HG03565 (cell line): ENCODE data around the gene CAV3.
"Not testable (repeated sequence)": the region's sequence is repeated elsewhere in the genome, so short reads cannot be mapped to it uniquely, and the experiment has no call there.

Experiments used
- ATAC-seq: cut with Tn5 transposase; IDR thresholded peaks from one replicate; pipeline ENCODE4 v1.9.1; 2021; ENCODE audit warnings: mild to moderate bottlenecking, moderate library complexity; ENCODE audit not compliant: unreplicated experiment

The CAV3 gene

DNA sequence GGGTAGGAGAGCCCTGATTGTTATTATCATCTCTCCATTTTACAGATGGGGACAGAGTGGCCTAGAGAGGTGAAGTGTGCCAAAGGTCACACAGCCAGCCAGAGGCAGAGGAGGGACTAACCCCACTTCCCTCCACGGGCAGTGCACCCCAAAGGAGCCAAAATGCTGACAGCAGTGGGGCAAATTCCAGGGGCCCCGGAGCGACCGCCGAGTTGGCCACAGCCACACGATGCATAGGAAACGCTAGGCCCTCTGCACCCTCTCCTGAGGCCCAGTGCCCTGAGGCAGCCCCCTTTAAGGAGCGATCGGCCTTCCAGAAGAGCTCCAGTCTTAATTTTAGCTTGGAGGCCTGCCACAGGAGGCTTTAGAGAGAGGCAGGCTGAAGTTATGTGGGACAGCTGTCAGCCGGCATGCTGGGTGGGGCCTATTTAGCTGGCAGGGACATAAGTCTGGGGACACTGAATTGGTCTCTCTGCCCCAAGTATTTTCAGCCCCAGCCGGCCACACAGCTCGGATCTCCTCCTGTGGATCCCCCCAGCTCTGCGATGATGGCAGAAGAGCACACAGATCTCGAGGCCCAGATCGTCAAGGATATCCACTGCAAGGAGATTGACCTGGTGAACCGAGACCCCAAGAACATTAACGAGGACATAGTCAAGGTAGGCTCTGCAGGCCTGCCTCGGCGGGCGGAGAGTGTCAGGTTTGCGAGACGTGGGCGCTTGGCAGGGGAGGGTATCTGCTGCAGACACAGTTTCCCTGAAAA lies at the start of gene CAV3:
TSS of gene CAV3 (plus strand) at position 471 of the 763 bp plus-strand sequence. CDS start at position 546, 75 bp downstream.
- ATAC-seq, result no peak

DNA sequence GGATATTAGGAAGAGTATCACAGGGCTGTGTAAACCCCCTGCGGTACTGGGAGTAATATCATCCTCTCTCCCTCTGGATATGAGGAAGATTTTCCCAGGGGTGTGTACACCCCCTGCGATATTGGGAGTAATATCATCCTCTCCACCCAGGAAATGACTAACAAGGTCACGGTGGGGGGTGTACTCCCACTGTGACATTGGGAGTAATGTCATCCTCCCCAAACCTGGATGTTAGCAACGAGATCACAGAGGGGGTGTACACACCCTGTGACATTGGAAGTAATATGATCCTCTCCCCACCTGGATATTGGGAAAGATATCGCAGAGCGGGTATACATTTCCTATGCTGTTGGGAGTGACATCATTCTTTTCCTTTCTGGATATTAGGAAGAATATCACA lies 48.6 kb upstream of the CAV3 start:
- not testable (repeated sequence) for ATAC-seq

DNA sequence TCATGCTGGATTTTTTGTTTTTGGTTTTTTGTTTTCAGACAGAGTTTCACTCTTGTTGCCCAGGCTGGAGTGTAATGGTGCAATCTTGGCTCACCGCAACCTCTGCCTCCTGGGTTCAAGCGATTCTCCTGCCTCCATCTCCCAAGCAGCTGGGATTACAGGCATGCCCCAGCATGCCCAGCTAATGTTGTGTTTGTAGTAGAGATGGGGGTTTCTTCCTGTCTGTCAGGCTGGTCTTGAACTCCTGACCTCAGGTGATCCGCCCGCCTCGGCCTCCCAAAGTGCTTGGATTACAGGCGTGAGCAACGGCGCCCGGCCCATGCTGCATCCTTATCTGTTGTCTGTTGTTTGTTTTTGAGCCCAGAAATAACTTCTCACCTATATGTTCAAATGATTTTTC lies 42.3 kb upstream of the CAV3 start:
- ATAC-seq, result not testable (repeated sequence)

DNA sequence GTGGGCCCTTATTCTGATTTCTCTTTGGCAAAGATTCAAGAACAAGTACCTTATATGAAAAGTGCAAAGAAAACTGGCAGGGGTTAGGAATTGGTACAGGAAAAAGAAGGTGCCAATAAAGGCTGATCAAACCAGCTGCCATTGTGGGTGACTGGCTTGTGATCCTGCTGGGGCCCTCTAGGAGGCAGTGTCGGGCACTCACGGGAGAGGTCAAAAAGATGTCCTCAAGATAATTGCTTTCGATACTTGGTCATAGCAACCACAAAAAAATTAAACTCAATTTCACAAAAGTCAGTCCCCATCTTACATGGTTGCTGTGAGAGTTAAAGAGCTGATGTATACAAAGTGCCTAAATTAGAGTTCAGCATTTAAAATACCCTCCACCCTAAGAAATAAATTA lies 31.0 kb upstream of the CAV3 start:
- ATAC-seq, result no peak

DNA sequence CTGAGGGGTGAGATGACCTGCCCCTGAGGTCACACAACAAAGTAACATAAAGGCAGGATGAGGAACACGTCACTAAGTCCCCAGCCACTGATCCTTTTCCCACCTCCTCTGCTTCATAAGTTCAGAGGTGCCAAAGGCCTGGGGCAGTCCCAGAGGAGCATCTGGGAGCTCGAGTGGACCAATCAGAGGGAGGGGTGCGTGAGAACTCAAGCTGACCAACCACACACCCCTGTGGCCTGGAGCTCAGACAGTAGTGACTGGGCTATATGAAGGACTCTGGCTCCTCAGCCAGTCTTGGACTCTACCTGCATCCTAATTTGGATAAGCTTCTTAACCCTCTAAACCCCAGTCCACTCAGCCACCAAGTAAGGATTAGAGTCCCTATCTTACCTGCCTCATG lies 28.0 kb upstream of the CAV3 start:
- no peak for ATAC-seq

DNA sequence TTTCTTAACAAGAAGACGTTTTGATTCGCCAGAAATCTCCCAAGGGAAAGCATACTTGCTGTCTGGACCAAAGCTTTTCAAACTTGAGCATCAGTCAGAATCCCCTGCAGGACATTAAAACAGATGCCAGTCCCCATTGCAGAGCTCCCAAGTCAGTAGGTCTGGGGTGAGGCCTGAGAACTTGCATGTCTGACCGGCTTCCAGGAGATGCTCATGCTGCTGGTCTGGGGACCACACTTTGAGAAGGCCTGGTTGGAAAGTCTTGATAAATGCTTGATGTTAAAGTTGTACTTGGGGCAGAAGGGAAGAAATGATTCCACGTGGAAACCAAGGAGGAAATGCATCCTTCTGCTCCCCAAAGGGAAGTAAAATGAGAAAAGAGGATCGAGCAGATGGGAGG lies 24.3 kb upstream of the CAV3 start:
- no peak for ATAC-seq

DNA sequence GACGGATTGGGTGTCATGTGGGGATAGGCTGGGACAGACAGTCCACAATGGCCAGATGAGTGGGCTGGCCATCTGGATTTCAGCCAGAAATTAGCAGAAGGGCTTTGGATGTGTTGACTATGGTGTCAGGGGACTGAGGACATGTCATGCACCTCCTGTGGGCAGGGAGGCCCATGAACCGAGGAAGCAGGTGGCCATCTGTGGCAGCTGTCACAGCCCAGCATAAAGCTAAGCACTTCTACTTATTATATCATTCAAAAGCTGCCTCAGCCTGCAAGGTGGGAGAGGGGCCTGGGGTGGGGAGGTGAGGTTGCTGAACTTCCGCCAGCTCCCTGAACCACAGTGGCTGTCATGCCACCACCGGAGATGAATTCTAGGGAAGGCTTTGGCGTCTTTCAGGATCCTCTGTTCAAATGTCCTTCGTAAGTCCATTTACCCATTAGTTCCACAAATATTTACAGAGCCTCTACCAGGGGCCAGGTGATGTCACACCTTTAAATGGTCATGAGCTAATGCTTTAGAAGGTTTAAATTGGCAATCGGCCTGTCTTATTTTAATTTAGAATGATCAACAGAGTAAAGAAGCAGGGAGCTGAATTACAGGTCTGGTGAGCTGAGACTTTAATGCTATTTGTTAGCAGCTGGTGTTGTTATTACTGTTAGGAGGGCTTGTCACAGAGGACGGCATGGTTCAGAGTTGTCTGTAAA lies 23.6 kb upstream of the CAV3 start:
- ATAC-seq, result no peak

DNA sequence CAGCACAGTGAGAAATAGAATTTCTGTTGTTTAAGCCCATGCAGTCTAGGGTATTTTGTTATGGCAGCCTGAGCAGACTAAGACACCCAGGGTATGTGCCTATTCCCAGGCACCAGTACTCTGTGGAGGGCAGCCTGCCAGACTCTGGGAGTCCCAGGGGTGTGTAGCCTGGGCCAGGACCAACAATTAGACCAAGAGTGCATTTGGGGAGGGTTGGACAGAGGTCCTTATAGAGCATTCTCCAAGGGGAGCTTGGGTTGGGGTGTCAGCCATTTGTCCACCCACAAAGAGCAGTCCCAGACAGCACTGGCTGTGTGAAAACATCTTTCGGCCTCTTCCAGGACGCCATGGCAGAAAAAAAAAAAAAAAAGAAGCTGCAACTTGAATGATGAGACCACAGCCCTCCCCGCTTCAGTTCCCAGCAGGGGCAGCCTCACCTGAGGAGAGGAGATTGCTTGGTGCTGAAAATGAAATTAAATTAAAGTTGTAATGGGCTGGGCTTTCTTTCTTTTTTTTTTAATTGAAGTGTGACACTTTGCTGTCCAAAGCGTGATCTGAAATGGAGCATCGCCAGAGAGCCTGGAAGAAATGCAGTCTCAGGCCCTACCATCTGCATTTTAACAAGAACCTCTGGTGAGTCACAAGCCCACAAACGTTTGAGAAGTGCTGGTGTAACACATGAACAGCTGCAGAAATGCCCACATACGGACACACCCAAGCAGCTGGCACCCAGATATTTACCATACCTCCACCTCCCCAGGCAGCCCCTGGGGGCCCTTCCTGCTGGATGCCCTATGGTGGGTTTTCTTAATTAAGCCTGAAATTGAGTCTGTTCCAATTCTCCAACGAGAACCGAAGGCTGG lies 21.3 kb upstream of the CAV3 start:
- no peak for ATAC-seq

DNA sequence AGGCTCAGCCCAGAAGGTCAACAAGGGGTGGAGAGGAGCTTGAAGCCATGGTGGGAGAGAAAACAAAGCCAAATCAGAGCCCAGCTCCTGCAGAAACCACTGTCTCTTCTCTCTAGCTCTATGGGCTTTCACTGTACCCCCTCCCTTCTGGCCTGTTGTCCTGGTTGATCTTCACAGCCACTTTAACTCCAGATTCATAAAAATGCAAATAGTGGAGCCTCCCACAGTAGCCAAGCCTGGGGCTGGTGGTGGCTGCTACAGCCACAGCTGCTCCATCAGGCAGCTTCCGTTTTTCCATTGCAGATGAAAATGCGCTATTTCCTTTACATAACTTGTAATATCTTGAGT lies 20.7 kb upstream of the CAV3 start:
- no peak for ATAC-seq

DNA sequence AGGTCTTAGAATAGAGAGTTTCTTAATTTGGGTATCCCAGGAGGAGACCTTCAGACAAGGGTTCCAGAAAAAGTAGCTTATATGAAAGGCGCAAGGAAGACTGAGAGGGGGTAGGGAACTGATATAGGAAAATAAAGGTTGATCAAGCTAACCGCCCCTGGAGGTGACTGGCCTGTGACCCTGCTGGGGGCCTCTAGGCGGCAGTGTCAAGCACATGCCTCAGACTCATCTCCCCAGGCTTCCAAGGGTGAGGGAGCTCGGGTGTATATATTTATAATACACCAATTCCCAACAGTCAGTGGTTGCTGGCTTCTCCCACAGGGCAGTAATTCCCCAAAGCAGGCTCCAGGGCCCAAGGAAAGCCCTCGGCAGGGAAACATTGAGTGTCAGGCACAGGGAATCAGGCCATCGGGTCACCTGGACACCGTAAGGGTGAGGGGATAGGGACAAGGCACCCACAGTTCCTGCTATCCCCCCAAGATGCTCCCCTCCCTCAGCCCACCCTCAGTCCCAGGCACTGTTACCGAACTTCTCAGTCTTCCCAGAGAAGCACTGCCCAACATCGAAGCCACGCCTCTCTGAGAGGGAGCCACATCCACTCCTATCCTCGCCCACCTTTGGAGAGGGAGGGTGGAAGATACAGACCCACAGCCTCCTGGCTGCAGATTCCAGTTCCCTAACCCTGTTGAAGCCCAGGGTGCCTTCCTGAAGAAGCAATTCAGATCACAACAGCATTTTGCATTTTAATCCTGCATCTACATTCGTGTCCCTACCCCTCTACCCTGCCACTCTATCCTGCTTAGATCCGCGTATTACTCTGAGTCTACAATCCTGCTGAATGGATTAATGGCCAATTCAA lies 19.5 kb upstream of the CAV3 start:
- no peak for ATAC-seq

DNA sequence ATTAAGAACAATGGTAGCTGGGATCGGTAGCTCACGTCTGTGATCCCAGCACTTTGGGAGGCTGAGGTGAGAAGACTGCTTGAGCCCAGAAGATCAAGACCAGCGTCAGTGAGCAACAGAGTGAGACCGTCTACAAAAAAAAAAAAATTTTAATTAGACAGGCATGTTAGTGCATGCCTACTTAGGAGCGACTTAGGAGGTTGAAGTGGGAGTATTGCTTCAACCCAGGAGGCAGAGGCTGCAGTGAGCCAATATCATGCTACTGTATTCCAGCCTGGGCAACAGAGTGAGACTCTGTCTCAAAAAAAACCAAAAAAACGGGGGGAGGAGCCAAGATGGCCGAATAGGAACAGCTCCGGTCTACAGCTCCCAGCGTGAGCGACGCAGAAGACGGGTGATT lies 17.8 kb upstream of the CAV3 start:
- not testable (repeated sequence) for ATAC-seq

DNA sequence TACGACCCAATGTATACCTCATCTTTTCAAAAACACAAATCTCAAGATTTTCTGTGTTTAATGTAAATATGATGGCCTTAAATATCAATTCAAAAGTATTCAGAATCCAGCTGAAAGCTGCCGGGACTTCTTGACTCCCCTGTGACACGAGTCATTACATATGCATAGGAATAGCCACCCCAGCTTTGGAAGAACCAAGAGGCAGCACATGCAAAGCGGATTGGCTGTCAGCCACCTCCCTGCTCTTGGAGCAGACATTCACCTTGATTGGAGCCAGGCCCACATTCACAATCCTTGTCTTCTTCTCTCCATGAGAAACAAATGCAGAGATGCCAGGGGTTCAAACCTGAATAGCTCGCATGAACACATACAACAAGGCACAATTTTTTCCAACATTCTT lies 10.8 kb upstream of the CAV3 start:
- no peak for ATAC-seq

DNA sequence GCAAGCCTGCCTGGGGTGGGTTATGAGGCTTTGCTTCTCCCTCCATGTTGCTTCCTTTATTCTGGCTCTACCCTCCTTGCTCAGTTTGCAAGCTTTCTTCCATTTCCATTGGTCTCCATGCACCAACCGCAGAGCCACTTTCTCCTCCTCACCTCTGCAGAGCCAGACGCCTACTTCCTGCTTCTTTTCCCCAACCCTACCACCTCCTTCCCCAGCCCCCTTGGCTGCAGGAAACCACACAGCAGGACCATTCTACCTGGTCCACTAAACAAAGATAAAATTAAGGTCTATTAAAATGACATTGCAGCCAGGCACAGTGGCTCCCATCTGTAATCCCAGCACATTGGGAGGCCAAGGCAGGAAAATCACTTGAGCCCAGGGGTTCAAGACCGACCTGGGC lies 10.0 kb upstream of the CAV3 start:
- ATAC-seq, result no peak

DNA sequence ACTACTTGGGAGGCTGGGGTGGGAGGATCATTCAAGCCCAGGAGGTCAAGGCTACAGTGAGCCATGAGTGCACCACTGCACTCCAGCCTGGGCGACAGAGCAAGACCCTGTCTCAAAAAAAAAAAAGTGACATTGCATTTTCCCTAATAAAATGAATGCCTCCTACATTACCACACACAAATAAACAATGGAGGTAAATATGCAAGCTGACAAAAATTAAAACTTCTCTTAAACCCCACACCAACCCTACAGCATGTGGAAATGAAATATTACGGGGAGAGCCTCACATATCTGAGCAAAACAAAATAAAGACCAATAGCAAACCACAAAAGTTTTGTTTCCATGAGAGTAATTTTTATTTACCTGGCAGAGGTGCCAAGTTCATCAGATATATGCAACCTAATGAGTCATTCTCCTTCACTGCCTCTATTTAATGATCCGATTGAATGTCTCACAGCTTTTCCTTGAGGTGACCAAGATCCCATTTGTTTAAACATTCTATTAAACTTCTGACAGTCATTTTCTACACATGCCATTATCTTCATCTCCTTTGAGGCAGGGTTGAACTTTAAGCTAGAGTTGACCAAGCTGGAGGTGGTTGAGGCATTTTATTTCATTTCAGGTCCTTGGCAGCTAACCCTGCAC lies 9.4 kb upstream of the CAV3 start:
- ATAC-seq, result no peak

DNA sequence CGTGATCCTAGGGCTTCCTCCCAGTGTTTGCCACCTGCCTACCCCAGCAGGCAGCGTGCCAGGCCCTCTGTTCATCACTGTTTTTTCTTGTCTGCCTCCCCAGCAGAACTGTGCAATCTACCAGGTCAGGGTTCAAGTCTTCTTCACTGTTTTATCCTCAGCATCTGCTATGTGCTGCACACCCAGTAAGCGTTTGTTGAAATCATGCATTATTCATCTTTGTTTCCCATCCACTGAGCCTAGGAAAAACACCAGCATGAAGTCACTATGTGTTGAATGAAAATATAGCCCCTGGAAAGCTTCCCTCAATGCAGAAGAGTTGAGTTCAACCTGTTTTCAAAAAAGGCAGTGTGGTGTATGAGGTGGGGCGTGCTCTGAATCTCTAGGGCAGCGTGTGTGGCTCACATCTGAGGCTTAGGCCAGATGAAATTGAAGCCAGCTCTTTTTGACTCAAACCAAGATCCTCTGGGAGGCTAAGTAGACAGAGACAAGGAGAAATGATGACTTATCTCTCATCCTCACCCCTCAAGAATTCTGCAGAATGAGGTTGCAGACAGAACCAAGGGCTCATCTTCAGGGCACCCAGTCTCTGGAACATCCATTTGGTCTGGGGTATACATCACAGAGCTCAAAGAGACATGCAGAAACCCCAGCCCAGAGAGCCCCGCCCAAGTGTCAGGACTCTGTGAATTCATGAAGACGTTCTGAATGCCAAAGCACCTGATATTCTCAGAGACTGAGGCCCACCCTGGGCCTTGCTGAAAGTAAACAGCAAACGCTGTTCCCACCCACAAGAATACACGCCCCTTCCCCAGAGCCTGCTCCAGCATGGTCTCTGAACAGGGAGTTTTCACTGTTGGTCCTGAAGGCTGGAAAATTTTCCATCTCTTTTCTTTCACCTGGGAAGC lies 5.7 kb upstream of the CAV3 start:
- ATAC-seq, result no peak

DNA sequence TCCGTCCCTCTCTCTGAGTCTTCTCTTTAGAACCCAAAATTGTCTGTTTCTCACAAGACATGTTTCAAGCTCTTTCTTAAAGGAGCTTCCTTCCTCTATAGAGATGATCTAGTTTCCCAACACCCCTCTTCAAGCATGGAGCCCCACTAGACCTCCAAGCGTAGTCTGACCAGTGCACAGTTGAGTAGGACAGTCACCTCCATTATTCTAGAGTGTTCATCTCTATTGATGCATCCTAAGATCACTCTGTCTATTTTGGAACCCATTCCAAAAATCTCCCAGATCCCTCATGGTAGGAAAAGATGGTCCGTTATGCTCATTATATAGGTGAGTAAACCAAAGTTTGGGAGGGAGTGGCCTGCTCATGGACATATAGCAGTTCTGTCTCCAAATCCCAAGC lies 4.1 kb upstream of the CAV3 start:
- no peak for ATAC-seq

DNA sequence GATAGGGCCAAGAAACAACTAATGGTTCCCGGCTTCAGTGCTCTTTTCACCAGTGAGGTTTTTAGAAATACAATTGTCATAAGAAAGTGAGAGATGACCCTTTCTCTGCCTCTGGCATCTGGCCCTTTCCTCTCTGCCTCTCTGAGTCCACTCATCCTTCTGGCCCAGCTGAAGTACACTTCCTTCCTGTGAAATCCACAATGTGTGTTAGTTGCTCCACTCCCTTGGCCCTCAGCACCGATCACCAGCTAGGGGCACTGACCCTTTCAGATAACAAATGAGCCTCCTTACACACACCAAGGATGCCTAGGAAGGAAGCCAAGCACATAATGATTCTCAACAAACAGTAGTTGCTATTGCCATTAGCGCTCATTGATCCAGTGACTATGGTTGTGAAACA lies 2.9 kb upstream of the CAV3 start:
- ATAC-seq, result no peak

DNA sequence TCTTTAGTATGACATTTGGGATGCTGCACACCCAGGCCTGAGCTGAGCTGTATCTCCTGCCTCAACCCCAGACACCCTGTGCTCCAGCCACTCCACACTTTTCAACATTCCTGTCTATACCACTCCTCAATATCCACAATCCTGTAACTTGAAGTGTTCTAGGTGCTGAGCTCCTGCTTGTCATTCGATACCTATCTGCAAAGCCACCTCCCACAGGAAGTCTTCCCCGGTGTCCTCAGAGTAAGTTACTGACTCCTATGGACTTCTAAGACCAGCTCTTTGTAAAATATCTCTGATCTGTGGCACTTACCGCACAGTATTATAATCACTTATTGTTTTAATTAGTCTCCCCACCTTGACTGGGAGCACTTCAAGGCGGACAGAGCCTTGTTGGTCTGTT lies 1.2 kb upstream of the CAV3 start:
- ATAC-seq, result no peak

DNA sequence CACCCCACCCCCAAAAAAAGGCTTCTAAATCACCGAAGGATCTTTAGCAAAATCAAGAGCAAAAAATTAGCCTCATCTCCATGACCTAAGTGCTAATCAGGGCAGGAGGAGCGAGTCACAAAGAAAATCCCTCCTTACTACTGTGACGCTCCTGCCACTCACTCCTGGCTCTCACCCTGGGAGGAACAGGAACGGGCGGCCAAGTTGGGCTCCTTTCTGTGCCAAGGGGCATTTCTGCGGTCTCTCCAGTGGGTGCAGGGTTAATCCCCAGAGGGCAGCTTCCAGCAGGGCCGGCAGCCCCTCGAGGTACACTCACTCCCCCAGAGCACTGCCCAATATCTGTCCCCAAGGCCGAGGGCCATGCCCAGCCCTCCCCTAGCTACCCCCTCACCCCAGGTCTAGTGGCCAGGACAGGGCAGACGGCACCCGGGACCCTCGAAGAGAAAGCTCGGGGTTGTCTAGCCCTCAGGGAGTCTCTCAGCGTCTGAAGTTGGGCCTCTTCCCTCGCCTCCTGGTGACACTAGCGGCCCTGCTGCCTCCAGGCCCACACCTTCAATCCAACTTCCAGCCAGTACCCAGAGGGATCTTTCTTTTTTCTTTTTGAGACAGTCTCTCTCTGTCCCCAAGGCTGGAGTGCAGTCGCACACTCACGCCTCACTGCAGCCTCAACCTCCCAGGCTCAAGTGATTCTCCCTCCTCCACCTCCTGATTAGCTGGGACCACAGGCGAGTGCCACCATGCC lies 706 bp downstream of the CAV3 start:
- no peak for ATAC-seq
